ENCODE results near the gene NISCH. TPM values are rescaled to one million over a fixed set of nuclear protein-coding genes. Genes with fewer than 3 reads are reported as not detected.

The NISCH gene
- total RNA-seq, 2 donors from 2014 or later, result 80.2 to 81.7 TPM

DNA sequence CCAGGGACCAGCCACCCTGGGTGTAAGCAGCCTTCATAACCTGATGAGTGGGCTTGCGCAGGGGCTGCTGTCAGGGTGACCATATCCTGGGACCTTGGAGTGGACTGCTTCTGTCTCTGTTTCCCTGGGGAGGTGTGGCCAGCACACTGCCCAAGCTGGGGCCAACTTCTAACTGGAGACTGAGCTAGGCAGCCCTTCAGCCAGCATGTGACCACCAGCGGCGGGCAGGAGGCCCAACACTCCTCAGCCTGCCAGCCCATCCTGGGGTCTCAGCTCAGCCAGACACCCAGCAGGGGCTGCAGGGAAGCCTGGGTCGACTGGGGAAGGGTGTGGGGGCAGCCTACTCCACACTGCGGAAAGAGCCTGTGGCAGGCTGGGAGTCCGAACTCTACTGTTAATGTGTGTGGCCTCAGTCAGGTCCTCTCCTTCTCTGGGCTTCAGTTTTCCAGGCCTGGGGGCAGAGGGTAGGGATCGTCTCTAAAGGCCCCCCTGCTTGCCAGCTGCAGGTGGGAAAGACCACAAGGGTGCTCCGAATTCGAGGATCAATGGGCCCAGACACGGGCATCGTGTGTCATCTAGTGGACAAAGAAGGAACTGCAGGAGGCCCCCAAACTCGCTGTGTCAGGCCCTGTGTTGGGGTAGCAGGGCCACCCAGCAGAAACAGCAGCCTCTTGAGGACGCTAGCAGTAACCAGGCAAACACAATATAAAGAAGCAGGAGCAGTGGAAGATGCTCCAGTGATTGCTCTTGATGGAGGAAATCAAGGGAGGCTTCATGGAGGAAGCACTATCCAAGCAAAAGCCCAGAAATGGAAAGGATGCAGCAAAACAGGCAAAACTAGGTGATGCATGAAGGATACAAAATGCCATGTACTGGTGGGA lies 8.5 kb upstream of the NISCH start:
- peaks cover 19% of the 10 kb centered on the region for H3K4me1 Mint-ChIP-seq (ENCODE audit: low read depth)
- ATAC-seq (replicated peaks in 1 of 2), result peak; percentile 51 to 61
- no peak overlapping the region for H3K4me3 Mint-ChIP-seq
- no peaks in the 10 kb centered on the region for H3K36me3 Mint-ChIP-seq (ENCODE audit: insufficient read depth in 2 of 2)
- peak overlapping the region; percentile 4 for H3K27ac Mint-ChIP-seq
- H3K9me3 Mint-ChIP-seq, result no peaks in the 10 kb centered on the region
- H3K27me3 Mint-ChIP-seq (ENCODE audit: low read depth), result no peaks in the 10 kb centered on the region
- peak; percentile 74 to 81 for DNase-seq

- Mint-ChIP-seq H3K4me3 (no peak overlapping the region), H3K9me3 (no peaks in the 10 kb centered on the region), H3K27me3 (ENCODE audit: low read depth) (no peaks in the 10 kb centered on the region)
These were observed 7.7 kb upstream of the NISCH start for GRCh38 chr3:52447512-52448355.

DNA sequence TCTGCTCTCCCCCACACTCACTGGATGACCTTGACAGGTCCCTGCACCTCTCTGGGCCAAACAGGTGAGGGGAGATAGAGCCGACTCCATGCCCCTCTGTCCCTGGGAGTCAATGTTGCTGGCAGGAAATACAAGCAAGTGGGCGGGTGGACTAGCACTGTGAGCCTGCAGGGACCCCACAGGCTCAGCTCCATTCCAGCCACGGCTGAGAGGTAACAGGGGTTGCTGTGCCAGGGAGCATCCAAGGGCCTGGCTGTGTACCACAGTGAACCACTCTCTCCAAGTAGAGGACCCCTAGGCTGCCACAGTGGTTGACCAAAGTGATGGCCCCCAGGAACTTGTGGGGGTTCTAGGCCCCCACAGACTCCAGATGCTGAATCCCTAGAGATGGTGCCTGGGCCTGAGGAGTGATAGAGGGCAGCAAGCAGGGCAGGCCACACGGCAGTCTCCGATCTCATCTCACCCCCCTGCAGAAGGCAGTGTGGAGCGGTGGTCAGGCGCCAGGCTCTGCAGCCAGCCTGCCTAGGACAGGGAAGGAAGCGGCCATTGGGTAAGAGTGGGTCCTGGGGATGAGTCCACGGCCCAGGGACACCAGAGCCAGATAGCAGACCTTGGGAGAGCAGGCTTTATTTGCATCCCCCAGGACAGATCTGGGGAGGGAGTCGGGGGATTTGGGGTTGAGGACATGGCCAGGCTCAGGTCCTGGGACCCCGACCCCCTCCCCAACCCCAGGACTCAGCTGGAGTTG lies 4.7 kb upstream of the NISCH start:
- H3K27me3 Mint-ChIP-seq (ENCODE audit: low read depth), result no peaks in the 10 kb centered on the region
- H3K4me3 Mint-ChIP-seq, result no peak overlapping the region
- H3K27ac Mint-ChIP-seq, result no peak overlapping the region
- ATAC-seq (replicated peaks in 1 of 2), result no peak
- H3K4me1 Mint-ChIP-seq (ENCODE audit: low read depth), result peaks cover 25% of the 10 kb centered on the region
- no peak for DNase-seq
- peaks cover 2 to 6% of the 10 kb centered on the region in 2 donors for H3K36me3 Mint-ChIP-seq (ENCODE audit: insufficient read depth in 2 of 2)
- no peaks in the 10 kb centered on the region for H3K9me3 Mint-ChIP-seq

More at GRCh38 chr3:52447512-52448355, 7.7 kb upstream of the NISCH start:
- ATAC-seq (replicated peaks in 1 of 2), result no peak
- H3K27ac Mint-ChIP-seq, result no peak overlapping the region
- DNase-seq, result no peak
- peaks cover 19% of the 10 kb centered on the region for H3K4me1 Mint-ChIP-seq (ENCODE audit: low read depth)
- H3K36me3 Mint-ChIP-seq (ENCODE audit: insufficient read depth in 2 of 2), result no peaks in the 10 kb centered on the region

GRCh38 chr3:52451237-52452083 lies 3.9 kb upstream of the NISCH start:
- DNase-seq, result no peak
- no peak overlapping the region for H3K27ac Mint-ChIP-seq
- H3K4me1 Mint-ChIP-seq (ENCODE audit: low read depth), result peaks cover 30% of the 10 kb centered on the region
- H3K36me3 Mint-ChIP-seq (ENCODE audit: insufficient read depth in 2 of 2), result peaks cover 2 to 6% of the 10 kb centered on the region in 2 donors
- H3K27me3 Mint-ChIP-seq (ENCODE audit: low read depth), result no peaks in the 10 kb centered on the region
- no peak for ATAC-seq (replicated peaks in 1 of 2)
- H3K4me3 Mint-ChIP-seq, result no peak overlapping the region
- H3K9me3 Mint-ChIP-seq, result no peaks in the 10 kb centered on the region

- Mint-ChIP-seq H3K9me3 (no peaks in the 10 kb centered on the region), H3K4me1 (ENCODE audit: low read depth) (peaks cover 30% of the 10 kb centered on the region), H3K27me3 (ENCODE audit: low read depth) (no peaks in the 10 kb centered on the region), H3K27ac (no peak overlapping the region), H3K4me3 (no peak overlapping the region), H3K36me3 (ENCODE audit: insufficient read depth in 2 of 2) (peaks cover 2 to 6% of the 10 kb centered on the region in 2 donors)
- ATAC-seq (replicated peaks in 1 of 2), result no peak
- no peak for DNase-seq
These were observed 3.3 kb upstream of the NISCH start for GRCh38 chr3:52452126-52452525.

GRCh38 chr3:52452570-52453221 lies 2.7 kb upstream of the NISCH start:
- Mint-ChIP-seq H3K4me1 (ENCODE audit: low read depth) (peaks cover 32% of the 10 kb centered on the region), H3K27me3 (ENCODE audit: low read depth) (no peaks in the 10 kb centered on the region), H3K9me3 (no peaks in the 10 kb centered on the region), H3K27ac (no peak overlapping the region), H3K4me3 (no peak overlapping the region), H3K36me3 (ENCODE audit: insufficient read depth in 2 of 2) (peaks cover 2 to 9% of the 10 kb centered on the region in 2 donors)
- DNase-seq (no peak), ATAC-seq (replicated peaks in 1 of 2) (no peak)

GRCh38 chr3:52453496-52454249 lies 1.7 kb upstream of the NISCH start, which contains the start of gene TNNC1:
Gene TNNC1, minus strand, starts transcription at chr3:52454041. Its CDS starts 26 bp downstream, at chr3:52454015.
- Mint-ChIP-seq H3K9me3 (no peaks in the 10 kb centered on the region), H3K4me1 (ENCODE audit: low read depth) (peaks cover 32% of the 10 kb centered on the region), H3K4me3 (peak within 1 kb of the TSS; percentile 90 to 95), H3K27ac (peak within 1 kb of the TSS; percentile 83), H3K27me3 (ENCODE audit: low read depth) (no peaks in the 10 kb centered on the region), H3K36me3 (ENCODE audit: insufficient read depth in 2 of 2) (peaks cover 2 to 9% of the 10 kb centered on the region in 2 donors)
- no peak for DNase-seq
- ATAC-seq (replicated peaks in 1 of 2), result no peak

GRCh38 chr3:52454250-52454937 lies 1.0 kb upstream of the NISCH start:
- DNase-seq, result no peak
- Mint-ChIP-seq H3K4me1 (ENCODE audit: low read depth) (peaks cover 32% of the 10 kb centered on the region), H3K36me3 (ENCODE audit: insufficient read depth in 2 of 2) (peaks cover 2 to 9% of the 10 kb centered on the region in 2 donors)

DNA sequence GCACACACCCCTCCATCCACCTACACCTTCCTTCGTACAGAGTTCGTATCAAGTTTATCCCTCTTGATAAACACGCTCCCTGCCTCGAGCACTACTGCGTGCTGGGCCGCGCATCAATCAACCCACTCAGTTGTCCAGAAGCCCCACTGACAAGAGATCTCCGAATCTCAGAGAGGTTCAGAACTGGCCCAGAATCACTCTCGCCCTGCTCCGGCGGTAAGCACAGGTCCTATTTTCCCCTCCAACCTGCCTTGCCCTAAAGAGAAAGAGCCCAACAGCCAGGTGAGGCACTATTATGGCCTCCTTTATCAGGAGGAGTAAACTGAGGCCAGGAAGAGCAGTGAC lies 494 bp upstream of the NISCH start:
- ATAC-seq (replicated peaks in 1 of 2), result peak; percentile 5 to 14
- H3K9me3 Mint-ChIP-seq, result no peaks in the 10 kb centered on the region
- H3K27ac Mint-ChIP-seq, result peak overlapping the region; percentile 83
- peak overlapping the region; percentile 90 to 95 for H3K4me3 Mint-ChIP-seq
- H3K4me1 Mint-ChIP-seq (ENCODE audit: low read depth), result peaks cover 32% of the 10 kb centered on the region
- no peak for DNase-seq
- H3K36me3 Mint-ChIP-seq (ENCODE audit: insufficient read depth in 2 of 2), result peaks cover 2 to 9% of the 10 kb centered on the region in 2 donors
- H3K27me3 Mint-ChIP-seq (ENCODE audit: low read depth), result no peaks in the 10 kb centered on the region

More at GRCh38 chr3:52454250-52454937, 1.0 kb upstream of the NISCH start:
- Mint-ChIP-seq H3K9me3 (no peaks in the 10 kb centered on the region), H3K27ac (peak overlapping the region; percentile 83), H3K4me3 (peak overlapping the region; percentile 90 to 95), H3K27me3 (ENCODE audit: low read depth) (no peaks in the 10 kb centered on the region)
- no peak for ATAC-seq (replicated peaks in 1 of 2)

DNA sequence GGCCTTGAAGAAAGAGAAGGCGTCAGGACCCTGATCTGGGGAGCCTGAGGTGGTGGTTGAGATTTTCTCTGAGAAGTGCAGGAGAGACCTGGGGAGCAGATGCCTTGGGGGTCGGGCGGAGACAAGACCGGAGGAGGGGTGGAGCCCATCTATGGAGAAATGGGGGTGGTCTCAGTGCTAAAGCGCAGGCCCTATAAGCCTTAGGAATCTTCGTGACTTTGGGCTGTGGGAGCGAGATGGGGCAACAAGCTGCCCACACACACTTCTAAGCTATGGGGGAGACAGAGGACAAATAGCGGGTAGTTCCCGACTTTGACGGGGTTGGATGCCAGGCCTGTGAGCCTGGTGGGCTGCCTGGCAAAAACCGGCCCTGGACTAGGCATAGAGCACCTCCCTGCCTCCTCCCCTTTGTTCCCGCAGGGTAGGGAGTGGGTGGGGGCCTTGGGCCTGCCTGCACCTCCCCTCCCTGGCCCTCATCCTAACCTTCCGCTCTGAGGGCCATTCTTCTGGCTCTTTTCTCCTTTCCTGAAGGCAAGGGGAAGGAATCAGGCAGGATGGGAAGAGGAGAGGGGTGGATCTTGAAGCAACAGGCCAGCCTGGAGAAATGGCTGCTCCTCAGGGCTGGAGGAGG lies 880 bp downstream of the NISCH start:
- Mint-ChIP-seq H3K4me3 (peak overlapping the region; percentile 90 to 95), H3K27me3 (ENCODE audit: low read depth) (no peaks in the 10 kb centered on the region), H3K36me3 (ENCODE audit: insufficient read depth in 2 of 2) (peaks cover 4 to 14% of the 10 kb centered on the region in 2 donors), H3K9me3 (no peaks in the 10 kb centered on the region), H3K27ac (peak overlapping the region; percentile 85), H3K4me1 (ENCODE audit: low read depth) (peaks cover 32% of the 10 kb centered on the region)
- ATAC-seq (replicated peaks in 1 of 2) (no peak), DNase-seq (no peak)
